ENCODE data around the gene SGIP1.

GRCh38 chr1:66489972-66490601 is 43.9 kb upstream of the SGIP1 start:
- TF ChIP-seq EZH2 (IDR thresholded peaks at IDR 0.05) (no peak), POLR2AphosphoS5 (IDR thresholded peaks at IDR 0.05; ENCODE audit: borderline replicate concordance, low read depth, low read length) (no peak), FOXP2 (optimal IDR thresholded peaks at IDR 0.05; ENCODE audit: control extremely low read depth, extremely low read length, insufficient read depth) (no peak)

Data from SK-N-MC (cell line).